SIG-M5 treated with dmso at 0.1 percent for 504 hours (cell line): ENCODE data around the gene NAE1.
"Not testable (repeated sequence)": the region's sequence is repeated elsewhere in the genome, so short reads cannot be mapped to it uniquely, and the experiment has no call there.

Experiments used
- DNase-seq: peaks from one replicate; lab custom pipeline; 2025; ENCODE audit not compliant: unreplicated experiment; lab: John Stamatoyannopoulos, UW

Gene NAE1

GRCh38 chr16:66809765-66810164 is 21.0 kb downstream of the NAE1 start:
- no peak for DNase-seq

DNA sequence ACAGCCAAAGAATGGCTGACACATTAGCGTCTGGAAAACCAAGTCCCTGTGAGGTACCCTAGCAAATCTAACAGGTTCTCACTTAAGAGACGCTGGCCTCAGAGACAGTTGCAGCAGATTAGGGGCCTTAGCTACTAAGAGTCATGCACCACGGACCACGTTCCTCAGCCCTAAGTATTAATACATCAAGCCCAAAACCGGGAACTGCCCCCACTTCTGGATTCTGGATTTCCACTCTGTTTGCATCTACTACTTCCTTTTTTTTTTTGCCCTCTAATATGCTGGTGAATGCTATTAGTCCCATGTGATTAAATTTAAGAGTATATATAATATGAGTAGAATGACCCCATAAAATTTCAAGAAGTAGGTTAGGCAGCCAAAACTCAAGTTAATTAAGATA is 28.6 kb downstream of the NAE1 start:
- no peak for DNase-seq

DNA sequence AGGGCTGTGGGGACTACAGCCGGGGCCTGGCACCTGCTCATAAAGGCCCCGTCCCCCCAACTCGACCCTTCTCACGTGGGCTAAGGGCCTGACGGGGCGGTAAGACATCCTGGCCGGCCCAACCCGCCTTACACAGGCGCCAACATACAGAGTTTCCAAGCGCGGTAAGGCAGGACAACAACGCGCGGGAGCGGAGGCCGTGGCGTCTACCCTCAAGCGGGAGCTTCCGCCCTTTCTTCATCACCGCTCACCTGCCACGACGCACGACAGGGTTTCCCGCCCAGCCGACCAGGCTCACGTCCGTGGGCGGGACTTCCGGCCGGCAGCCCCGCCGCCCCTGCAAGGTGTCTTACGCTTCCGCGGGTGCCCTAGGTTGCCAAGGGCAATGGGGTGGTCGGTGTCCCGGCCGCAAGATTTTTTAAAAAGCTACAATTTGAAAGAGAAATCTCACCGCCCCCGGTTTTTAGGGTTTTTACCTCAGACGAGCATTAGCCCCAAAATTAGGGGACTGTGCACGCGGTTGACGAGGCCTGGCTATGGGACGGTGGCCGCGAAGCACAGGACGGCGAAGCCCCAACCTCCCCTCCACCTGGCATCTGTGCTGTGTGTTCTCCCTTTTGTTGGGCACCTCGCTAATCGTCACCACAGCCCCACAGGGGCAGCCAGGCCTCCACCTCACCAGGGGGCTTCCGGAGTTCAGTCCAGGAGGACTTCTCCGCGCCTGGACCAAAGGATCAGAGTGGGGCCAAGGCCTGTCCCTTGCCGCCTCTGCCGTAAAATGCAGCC is 29.3 kb downstream of the NAE1 start, which contains the start of gene TERB1:
TERB1 (minus strand) TSS at position 265 of the 786 bp plus-strand sequence. CDS start 4,786 bp downstream, outside the sequence.
- no peak for DNase-seq

DNA sequence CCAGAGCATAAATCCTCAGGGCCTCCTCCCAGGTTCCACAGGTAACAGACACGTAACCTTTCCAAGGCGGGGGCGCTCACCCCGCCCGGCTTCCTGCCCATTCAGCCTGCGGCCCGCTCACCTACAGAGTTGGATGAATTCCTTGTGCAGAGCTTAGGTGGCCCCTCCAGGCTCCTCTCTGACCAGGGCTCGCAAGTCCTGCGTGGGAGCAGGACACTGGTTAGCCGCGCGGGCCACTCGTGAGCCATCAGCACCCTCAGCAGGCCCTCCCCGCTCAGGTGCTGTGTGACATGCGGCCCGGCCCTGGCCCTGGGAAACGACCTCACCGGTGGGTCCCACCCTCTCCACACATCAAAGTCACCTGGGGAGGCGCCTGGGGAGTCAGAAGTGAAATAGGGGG is 29.9 kb downstream of the NAE1 start:
- DNase-seq = no peak

GRCh38 chr16:66798161-66798560 is 32.6 kb downstream of the NAE1 start:
- DNase-seq = no peak

- DNase-seq = not testable (repeated sequence)
Measured at GRCh38 chr16:66793984-66794383, 36.8 kb downstream of the NAE1 start.

DNA sequence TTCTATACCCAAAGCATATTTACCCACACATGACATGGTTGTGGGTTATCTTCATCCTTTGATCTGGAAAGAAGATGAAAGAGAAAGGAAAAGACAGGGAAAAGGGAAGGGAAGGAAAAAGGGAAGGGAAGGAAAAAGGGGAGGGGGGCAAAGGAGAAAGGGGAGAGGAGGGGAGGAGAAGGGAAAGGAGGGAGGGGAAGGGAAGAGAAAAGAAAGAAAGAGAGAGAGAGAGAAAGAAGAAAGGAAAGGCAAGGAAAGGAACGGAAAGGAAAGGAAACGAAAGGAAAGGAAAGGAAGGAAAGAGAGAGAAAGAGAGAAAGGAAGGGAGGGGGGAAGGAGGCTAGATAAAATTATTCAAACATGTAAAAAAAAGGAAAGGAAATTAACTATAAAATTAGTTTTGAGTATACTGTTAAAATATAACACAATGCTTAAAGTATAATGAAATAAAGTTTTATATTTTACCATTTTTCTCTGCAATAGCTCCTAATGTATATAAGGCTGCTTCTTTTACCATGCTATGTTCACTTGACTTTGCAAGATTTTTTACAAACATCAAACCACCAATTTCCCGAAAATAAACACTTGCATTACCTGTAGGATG is 40.5 kb downstream of the NAE1 start:
- DNase-seq = no peak

DNA sequence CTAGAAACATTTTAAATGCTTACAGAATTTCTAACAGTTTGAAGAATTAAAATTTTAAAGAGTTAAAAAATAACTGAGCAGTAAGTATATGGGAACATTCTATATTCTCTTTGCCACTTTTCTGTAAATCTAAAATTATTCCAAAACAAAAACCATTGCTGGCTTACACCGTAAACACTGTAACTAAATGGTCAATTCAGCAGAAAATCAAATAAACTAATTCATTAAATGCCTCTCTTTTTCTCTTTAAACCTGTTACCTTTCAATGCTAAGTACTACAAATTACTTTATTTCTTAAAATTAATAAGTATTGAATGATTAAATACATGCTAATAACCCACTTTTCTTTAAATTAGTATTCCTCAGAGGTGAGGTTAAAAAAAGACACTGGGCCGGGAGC is 43.3 kb downstream of the NAE1 start:
- no peak for DNase-seq

- DNase-seq = no peak
Measured at GRCh38 chr16:66786551-66786950, 44.2 kb downstream of the NAE1 start.

DNA sequence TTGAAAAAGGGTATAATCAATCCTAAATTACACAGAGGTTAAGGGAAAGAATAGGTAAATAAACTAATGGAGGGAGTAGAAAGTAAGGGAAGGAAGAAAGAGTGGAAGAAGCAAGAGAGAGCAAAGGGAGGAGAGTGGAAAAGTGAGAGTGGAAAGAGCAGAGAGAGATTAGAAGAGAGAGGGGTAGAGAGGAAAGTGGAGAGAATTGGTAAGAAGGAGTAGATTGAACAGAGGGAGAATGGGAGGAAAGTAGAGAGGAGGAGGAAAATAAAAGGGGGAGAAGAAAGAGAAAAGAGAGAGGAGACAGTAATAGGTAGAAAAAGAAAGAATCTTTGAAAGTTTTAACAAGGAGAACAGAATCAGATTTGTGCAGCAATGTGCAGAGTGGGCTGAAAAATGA is 54.3 kb downstream of the NAE1 start:
- DNase-seq = no peak

GRCh38 chr16:66774981-66775380 is 55.8 kb downstream of the NAE1 start:
- DNase-seq = no peak

DNA sequence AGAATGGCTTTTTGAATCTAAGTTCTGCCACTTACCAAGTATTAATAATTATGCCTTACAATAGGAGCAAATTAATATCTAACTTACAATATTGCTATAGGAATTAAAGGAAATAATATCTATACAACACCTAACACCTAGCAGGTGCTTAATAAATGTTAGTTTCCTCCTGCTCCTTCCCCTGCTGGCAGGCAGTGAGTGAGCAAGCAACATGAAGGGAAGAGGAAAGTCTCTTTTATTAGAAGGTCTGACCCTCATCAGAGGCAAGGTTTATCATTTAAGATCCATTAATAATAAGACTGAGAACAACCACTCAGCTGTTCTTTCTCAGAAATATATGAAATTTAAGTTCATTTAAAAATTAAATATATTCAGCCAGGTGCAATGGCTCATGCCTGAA is 72.7 kb downstream of the NAE1 start:
- DNase-seq = no peak

GRCh38 chr16:66754819-66755218 is 76.0 kb downstream of the NAE1 start:
- no peak for DNase-seq

DNA sequence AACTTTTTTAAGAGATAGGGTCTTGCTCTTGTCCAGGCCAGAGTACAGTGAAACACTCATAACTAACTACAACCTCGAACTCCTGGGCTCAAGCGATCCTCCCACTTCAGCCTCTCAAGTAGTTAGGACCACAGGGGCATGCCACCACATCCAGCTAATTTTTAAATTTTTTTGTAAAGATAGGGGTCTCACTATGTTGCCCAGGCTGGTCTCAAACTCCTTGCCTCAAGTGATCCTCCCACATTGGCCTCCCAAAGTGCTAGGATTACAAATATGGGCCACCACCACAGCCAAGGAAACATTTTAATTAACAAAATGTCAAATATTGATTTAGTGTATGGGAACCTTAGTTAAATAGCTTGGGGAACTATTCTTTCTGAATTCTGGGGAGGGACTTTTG is 76.6 kb downstream of the NAE1 start:
- DNase-seq = no peak

DNA sequence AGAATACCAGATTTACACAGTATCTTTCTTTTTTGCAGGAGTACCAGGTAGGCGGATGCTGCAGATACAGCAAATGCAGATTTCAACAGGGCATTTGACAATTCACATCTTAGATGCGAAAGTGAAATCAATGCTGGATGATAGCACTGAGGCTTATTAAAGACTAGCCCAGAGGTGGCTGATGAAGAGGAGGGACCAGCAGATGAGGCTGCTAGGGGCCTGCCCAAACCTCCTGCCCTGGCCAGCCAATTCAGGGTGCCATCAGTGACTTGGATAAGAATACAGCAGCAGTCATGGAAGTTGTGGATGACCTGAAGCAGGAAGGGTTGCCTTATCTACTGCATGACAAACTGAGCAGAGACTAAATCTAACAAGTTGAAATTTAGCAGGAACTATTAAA is 77.8 kb downstream of the NAE1 start:
- DNase-seq = no peak
